GM18861 (cell line): Measurements from ENCODE around the gene SLC24A4.

Source experiments
- ATAC-seq: cut with Tn5 transposase; IDR thresholded peaks from one replicate; pipeline ENCODE4 v1.9.1; 2021; ENCODE audit not compliant: unreplicated experiment

Gene SLC24A4

DNA sequence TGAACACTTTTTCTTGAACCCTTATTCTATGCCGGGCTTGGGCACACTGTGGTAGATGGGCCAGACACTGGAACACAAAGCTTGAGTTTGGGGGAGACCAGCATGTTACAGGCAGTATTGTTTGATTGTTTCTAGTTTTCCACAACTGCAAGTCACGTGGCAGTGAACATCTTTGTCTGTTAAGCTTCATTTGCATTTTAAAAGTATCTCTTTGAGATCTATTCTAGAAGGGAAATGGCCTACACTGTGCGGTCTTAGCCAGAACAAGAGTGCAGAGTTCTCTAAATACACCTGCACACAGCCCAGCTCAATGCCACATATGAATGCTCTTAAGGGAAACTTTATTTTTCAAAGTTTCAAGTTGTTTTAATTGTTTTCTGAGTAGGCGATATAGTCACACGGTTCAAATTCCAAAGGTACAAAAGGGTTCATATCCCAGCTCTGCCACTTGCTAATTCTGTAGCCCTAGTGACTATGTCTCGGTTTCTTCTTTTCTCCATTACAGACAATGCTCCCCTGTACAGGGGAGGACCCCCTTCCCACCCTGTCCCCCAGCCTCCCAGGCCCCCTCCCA is 215.5 kb downstream of the SLC24A4 start:
- peak; percentile 74 for ATAC-seq

DNA sequence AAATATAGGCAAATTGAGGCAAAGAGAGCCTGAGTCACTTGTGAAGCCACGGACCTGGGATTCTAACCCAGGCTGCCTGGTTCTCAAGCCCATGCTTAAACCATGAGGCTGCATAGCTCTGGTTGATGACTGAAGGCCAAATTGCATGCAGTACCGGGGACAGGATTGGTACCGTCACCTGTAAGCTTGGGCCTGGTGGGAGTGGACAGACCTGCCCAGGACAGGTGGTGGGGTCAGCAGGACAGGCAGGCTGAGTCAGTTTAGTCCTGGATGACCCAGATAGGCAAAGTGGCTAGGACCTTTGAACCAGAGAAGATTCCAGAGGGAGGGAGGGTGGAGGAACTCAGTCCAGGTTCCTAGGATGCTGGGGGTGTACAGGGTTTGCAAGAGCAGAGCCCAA is 216.5 kb downstream of the SLC24A4 start:
- ATAC-seq = no peak

DNA sequence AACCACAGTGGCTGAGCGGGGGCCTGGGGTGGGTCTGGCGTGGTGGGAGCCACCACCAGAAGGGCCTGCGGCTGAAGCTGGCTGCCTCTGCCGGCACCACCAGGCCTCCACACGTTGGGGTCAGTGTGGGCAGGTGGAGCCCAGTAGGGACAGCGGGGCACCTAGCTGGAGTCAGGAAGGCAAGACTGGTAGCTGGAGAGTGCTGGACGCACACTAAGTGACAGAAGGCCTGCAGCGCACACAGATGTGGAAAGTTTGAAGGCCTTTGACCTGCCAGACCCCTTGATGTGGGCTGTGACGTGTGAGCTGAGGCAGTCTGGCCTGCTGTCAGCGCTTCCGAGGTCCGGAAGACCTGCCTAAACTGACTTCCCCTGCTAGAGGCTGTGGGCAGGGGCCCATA is 216.9 kb downstream of the SLC24A4 start:
- ATAC-seq = no peak

DNA sequence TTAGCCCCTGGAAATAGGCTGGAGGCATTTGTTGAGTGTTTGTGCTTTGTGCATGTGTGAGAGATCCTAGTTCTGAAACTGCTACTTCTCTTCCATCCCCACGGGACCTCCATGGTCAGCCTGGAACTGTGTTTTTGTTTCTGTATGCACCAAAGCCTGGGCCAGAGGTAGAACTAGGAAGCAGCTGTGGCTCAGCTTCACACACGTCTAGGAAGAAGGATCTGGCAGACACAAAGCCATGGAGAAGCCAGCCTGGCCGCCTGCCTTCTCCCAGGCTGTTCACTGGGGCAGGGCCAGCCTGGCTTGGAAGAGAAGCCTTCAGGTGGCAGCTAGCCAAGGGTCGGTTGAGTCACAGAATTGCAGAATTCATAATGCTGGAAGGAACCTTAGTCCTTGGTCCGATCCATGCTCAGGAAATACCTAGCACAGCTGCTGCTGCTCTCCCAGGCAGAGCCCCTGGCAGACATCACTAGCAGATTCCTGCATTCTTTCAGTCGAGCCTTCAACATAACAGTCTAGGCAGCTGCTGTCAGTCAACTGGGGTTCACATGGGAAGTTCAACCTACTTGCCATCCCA is 217.6 kb downstream of the SLC24A4 start:
- ATAC-seq = no peak

DNA sequence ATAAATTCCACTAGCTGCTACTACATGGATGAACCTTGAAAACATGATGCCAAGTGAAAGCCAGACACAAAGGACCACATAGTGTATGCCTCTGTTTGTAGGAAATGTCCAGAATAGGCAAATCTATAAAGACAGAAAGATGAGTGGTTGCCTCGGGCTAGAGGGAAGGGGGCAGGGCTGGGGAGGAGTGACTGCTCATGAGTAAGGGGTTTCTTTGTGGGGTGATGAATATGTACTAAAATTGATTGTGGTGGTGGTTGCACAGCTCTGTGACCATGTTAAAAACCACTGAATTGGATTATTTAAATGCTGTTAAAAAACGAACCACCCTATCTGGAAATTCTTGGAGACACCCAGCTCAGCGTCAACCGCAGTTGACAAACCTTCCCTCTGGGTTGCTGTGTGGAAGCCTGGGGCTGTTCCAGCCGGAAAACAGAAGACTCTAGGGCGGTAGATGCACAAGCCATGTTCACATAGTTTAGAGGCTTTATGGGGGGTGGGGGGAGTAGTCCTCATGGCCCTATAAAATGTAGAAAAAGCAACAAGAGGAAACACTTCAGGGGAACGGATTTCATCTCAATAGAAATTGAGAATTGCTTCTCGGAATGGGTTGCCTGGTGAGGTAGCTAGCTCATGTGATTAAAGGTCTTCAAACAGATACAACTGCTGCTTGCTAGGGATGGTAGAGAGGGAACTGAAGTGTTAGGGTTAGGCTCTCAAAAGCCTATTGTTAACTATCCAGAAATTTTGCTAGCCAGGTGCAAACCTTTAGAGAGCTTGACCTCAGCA is 220.0 kb downstream of the SLC24A4 start:
- ATAC-seq = no peak

DNA sequence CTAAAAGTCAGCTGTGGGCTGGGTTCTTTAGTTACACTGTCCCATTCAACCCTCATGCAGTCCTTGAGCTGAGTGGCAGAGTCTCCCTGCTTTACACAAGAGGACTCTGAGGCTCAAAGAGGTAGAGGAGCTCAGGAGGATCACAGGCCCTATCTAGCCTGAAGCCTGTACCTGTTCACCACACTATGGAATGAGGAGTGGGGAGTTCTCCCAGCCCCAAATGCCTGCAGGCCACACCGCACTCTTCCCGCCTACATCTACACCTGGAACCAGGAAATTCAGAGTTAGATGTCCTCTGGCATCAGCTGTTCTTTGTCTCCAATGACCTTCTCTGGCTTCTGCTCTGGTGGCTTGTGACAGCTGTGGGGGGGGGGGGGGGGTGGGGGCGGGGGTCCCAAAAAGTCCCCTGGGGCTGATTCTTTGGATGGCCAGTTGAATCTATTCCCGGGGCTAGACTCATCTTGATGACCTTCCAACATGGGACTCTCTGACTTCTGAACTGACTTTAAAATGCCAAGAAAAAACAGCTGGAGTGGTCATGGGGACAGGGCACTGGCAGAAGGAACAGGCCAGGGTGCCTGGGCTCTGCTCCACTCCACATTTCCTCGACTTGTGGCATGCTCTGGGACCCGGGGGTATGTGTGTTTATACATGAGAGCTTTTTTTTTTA is 221.2 kb downstream of the SLC24A4 start:
- no peak for ATAC-seq

DNA sequence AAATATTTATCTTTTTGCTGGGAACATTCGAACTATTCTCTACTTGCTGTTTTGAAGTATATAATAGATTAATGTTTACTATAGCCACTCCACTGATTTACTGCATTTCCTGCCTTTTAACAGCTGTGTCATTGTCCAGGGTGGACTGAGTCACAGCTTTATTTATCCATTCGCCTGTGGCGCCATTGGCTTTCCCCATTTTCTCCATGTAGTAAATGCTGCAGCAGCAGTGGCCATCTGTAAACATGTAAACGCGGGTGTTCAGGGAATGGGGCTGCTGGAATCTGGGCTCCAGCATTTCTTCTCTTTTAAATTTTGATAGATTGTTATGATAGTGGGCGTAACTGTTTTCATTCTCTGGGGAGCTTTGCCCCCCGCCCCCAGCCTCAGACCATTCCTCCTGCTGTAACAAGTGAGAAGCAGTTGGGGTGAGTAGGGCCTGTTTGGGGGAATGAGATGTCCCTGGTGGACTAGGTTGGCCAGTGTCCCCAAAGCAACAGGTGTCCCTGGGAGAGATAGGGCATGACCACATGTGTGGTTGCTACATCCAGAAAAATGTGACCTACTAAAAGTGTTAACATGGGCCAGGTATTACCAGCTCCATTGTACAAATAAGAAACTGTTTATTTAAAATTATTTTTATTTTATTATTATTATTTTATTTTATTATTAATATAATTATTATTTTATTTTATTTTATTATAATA is 223.5 kb downstream of the SLC24A4 start:
- ATAC-seq = no peak

DNA sequence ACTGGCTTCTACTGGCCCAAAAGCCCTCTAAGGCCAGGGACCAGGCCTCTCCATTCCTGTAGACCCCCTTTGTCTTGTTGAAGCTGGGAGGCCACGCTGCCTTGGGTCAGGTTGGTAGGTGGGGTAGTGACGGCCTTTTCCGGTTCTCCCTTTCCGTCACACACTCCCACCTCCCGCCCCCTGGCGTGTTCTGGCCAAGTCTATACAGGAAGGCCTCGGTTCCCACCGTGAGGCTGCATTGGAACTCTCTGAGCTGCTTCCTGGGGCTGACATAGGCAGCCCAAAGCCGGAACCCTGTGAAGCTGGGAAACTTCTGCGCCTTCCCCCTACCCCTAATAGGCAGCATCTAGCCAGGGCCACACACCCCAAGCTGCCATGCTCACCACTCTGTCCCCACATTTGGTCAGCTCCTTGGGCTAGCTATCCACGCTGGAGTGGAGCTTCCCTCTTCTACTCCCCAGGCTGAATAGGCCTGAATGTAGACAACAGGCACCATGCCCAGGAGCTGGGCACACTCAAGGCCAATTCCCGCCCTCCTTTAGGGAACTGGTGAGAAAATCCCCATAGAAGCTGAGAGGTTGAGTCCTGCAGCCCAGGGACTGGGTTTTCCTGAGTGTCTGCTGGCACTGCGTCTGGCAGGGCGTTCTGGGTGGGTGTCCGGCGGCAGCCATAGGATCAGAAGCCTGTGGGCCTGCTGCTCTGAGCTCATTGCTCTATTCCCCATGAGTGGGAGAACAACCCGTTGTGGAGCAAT is 226.3 kb downstream of the SLC24A4 start:
- ATAC-seq = no peak

DNA sequence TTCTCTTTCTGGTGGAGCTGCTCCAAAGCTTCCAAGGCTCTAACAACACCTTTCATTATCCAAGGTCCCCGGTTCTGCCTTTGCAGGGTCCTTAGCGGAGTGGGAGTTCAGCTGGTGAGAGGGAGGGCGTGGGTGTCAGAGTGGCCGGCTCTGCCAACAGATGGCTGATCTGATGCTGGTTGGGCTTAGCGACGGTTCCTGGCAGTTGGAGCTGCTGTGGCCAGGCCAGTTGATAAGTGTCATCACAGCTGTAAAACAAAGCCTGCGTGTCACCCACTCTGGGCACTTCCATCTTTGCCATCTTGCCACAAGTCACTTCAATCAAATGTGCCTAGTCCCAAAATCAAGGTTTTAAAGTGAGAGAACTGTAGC is 226.9 kb downstream of the SLC24A4 start:
- no peak for ATAC-seq
